Adrenal gland (tissue), 12 donors: Measurements from ENCODE around the gene FAM185A. TPM values are rescaled to one million over a fixed set of nuclear protein-coding genes. Genes with fewer than 3 reads are reported as not detected.

Source experiments
- DNase-seq, 7 donors: peaks; one replicate each; pipeline ENCODE4 v3.0.0-alpha.2; 2019 to 2020
- H3K27ac ChIP-seq, 5 donors: fragments of 200-600 bp; sonication (generic) in 4 of 5; 1 replicate in 3 of 5; 2 replicates in 2 of 5; pipeline versions ENCODE4 v1.5.1 to v1.8.0; 2016 to 2020; ENCODE audit warnings: mild to moderate bottlenecking in 1 of 5
- H3K27me3 ChIP-seq: fragments of 200-600 bp; 2 replicates; pipeline ENCODE4 v1.8.0; 2021
- H3K36me3 ChIP-seq, 2 donors: fragments of 200-600 bp; replicated peaks in 1 of 2; 1 replicate in 1 of 2; 2 replicates in 1 of 2; pipeline versions ENCODE4 v1.5.1 to v1.8.0; 2018 to 2022
- H3K4me1 ChIP-seq, 2 donors: fragments of 200-600 bp; replicated peaks in 1 of 2; 1 replicate in 1 of 2; 2 replicates in 1 of 2; pipeline versions ENCODE4 v1.5.1 to v1.8.0; 2018 to 2021
- H3K4me3 ChIP-seq, 4 donors: fragments of 200-600 bp; sonication (generic) in 3 of 4; one replicate each; pipeline ENCODE4 v1.5.1; 2016 to 2018
- H3K9me3 ChIP-seq, 3 donors: fragments of 200-600 bp; sonication (generic) in 1 of 3; replicated peaks in 1 of 3; 1 replicate in 2 of 3; 2 replicates in 1 of 3; pipeline versions ENCODE4 v1.5.1 to v1.8.0; 2016 to 2021
- CTCF ChIP-seq, 6 experiments: fragments of 450-650 bp in 4 of 6; fragments of 200-600 bp in 2 of 6; sonication (generic) in 1 of 6; IDR thresholded peaks; 1 replicate in 5 of 6; 2 replicates in 1 of 6; pipeline versions ENCODE4 v1.5.1 to v1.8.0; 2016 to 2021; ENCODE audit warnings: antibody characterized with exemption in 6 of 6, mild to moderate bottlenecking in 2 of 6, moderate library complexity in 1 of 6
- POLR2A ChIP-seq, 2 donors: fragments of 450-650 bp; IDR thresholded peaks; one replicate each; pipeline ENCODE4 v1.6.1; 2017; ENCODE audit warnings: antibody characterized with exemption in 2 of 2, mild to moderate bottlenecking in 2 of 2, moderate library complexity in 1 of 2
- WGBS, 4 donors: extraction: QIAGEN DNeasy Blood & Tissue Kit in 2 of 4; methylation state at CpG; one replicate each; pipeline versions ENCODE4 v1.1.5 to v1.1.7; 2013 to 2017; 5-methylcytosine and 5-hydroxymethylcytosine counted together
- intact Hi-C, 2 donors: fragments of 100-400 bp; cut with DNase I; formaldehyde crosslinking; loops; one replicate each; pipeline versions ENCODE4 v1.14.1 to v1.15.0; 2022 to 2023
- polyA plus RNA-seq, 3 donors: library from polyadenylated mRNA; stranded (reverse); fragments of 200-250 nt in 2 of 3; fragments of 350-450 nt in 1 of 3; fragmentation: Illumina TruSeq in 1 of 3; extraction: RNeasy Lipid Tissue Mini Kit (QIAGEN cat#74804) in 1 of 3; gene quantifications; one replicate each; pipeline ENCODE4 v1.2.3, GENCODE V29; 2013 to 2014
- total RNA-seq, 9 donors: library from RNA; depleted of rRNA in 4 of 9; stranded (reverse); fragments of >200 nt in 4 of 9; fragments of 120-200 nt in 1 of 9; fragmentation: NEBNext Ultra II Directional in 1 of 9; extraction: Animal tissue kit (Norgen Biotek cat#: 25700) in 1 of 9; gene quantifications; one replicate each; pipeline versions ENCODE4 v1.1.0 to v1.2.4, GENCODE V29; 2013 to 2023
- donor health status: healthy with polysubstance abuse.
- donor health status: Bipolar disorder and iron deficiency.
- donor health status: DM: yes; HTN: yes; CAD: no.
- donor health status: DM: no; HTN: no; CAD: no.
- donor health status: DM: no; HTN: no; CAD: no.
- donor health status: DM: yes; HTN: yes; CAD: no.

Gene FAM185A
- total and polyA plus RNA-seq, 12 donors = 5.9 to 25.6 (median 10.7) TPM

DNA sequence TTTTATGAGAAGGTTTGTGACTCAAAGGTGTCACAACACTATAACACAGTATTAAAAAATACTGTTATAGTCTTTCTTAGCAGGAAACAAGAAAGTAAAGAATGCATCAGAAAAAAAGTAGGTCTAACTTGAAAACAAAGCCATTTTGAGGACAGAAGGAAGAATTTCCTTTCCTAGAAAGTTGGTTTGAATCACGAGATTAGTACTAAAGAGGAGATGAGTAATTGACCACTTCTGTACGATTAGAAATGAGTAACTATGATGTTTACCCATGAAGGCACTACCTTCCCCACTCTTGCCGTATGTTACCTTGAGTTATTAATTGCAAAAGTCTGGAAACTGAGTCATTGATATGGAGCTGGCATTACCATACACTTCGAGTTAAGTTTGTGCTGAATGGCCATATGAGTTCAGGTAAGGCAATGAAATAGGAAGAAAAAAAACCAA, 65.2 kb downstream of the FAM185A start:
- H3K9me3 ChIP-seq = no peaks in the 10 kb centered on the region
- no peaks in the 10 kb centered on the region for H3K36me3 ChIP-seq
- H3K27me3 ChIP-seq = no peaks in the 10 kb centered on the region
- WGBS, 4 donors = 70 to 82% (median 77%) methylated on average over 4 of the region's 4 CpGs
- intact Hi-C loops = no loop called here
- no peak overlapping the region for H3K4me3 ChIP-seq
- no peak for DNase-seq
- no peak overlapping the region for H3K27ac ChIP-seq
- TF ChIP-seq POLR2A (IDR thresholded peaks at IDR 0.05) = no peak
- peaks cover 0 to 20% of the 10 kb centered on the region in 2 donors for H3K4me1 ChIP-seq

GRCh38 chr7:102817616-102818573, 69.1 kb downstream of the FAM185A start:
- Histone ChIP-seq H3K27ac (no peak overlapping the region), H3K4me3 (no peak overlapping the region), H3K4me1 (peaks cover 0 to 6% of the 10 kb centered on the region in 2 donors), H3K9me3 (no peaks in the 10 kb centered on the region), H3K36me3 (no peaks in the 10 kb centered on the region), H3K27me3 (no peaks in the 10 kb centered on the region)
- TF ChIP-seq CTCF (IDR thresholded peaks at IDR 0.05) (no peak), POLR2A (IDR thresholded peaks at IDR 0.05) (no peak)
- 84 to 93% (median 88%) methylated on average over 4 of the region's 4 CpGs for WGBS, 4 donors
- intact Hi-C loops = no loop called here
- no peak for DNase-seq

DNA sequence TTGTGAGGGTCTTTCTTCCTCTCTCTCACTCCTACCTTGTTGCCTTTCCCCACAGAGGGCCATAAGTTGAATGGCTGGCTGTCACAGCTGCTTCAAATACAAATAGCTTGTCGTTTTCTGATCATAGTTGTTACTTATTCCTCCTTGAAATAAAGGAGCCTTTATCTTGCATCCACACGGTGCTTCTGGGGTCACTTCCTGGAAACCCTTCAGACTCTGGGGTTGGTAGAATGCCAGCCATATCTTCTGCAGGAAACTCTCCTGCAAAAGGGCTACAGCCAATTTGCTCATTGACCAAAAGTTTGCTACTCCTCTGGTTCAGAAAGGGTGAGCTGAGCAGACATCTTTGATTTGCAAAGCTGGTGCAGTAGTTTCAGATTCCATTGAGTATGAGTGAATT, 70.4 kb downstream of the FAM185A start:
- DNase-seq = peak in 2 of 7 donors; percentile 3 to 53
- Histone ChIP-seq H3K9me3 (no peaks in the 10 kb centered on the region), H3K27me3 (no peaks in the 10 kb centered on the region), H3K36me3 (no peaks in the 10 kb centered on the region), H3K27ac (no peak overlapping the region), H3K4me3 (no peak overlapping the region), H3K4me1 (no peaks in the 10 kb centered on the region)
- WGBS, 4 donors = 35 to 71% (median 48%) methylated on average over 2 of the region's 2 CpGs
- intact Hi-C loops = no loop called here
- TF ChIP-seq POLR2A (IDR thresholded peaks at IDR 0.05) = no peak
- no peak for TF ChIP-seq CTCF (IDR thresholded peaks at IDR 0.05)

- no peak for TF ChIP-seq CTCF (IDR thresholded peaks at IDR 0.05)
- WGBS, 4 donors = 88 to 98% (median 96%) methylated on average over 2 of the region's 2 CpGs
- Histone ChIP-seq H3K4me3 (no peak overlapping the region), H3K9me3 (no peaks in the 10 kb centered on the region), H3K27ac (no peak overlapping the region), H3K27me3 (no peaks in the 10 kb centered on the region), H3K4me1 (no peaks in the 10 kb centered on the region), H3K36me3 (no peaks in the 10 kb centered on the region)
- DNase-seq = no peak
- intact Hi-C loops = no loop called here
Measured at GRCh38 chr7:102821994-102822747, 73.4 kb downstream of the FAM185A start.
